Subcutaneous adipose tissue (tissue), 4 donors: ENCODE data around the gene THPO. TPM values are rescaled to one million over a fixed set of nuclear protein-coding genes. Genes with fewer than 3 reads are reported as not detected.

Experiments used
- total RNA-seq, 4 donors: library from RNA; depleted of rRNA; stranded (reverse); fragments of >200 nt; gene quantifications; one replicate each; pipeline ENCODE4 v1.1.0, GENCODE V29; 2016
- TF ChIP-seq, protein P1 (sequence below): fragments of 450-650 bp; IDR thresholded peaks from one replicate; pipeline ENCODE4 v1.5.1; 2016; ENCODE audit warnings: low read depth, mild to moderate bottlenecking, control low read depth, antibody characterized with exemption, moderate library complexity

Gene THPO
- total RNA-seq, 4 donors from 2014 or later = 0.44 to 0.68 (median 0.57) TPM; not detected in 1

DNA sequence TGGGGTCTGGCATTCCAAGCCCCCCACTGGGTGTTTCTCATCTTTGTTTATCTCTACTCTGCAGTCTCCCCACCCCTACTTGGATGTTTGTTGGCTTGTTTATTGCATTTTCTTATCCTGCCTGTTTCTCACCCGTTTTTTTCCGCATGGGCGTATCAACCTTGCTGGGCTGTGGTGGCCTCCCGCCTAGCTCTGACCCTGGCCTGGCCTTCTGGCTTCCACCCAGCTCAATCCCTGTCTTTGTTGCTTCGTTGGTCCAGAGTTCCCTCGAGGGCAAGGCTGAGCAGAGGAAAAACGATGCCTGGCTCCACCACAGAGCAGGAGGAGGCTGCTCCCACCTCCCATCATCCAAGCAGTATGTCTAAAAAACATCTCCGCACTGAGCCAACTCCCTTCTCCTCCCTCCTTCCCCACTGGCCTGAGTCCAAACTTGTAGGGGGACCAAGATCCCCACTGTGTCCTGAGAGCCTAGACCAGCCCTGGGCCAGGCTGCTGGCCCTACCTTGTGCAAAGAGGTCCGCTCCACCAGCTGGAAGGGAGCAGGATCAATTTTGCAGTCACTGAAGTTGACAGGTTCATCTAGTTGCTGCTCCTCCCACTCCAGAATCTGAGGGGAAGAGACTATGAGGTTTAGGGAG is 26.4 kb downstream of the THPO start:
- TF ChIP-seq, protein P1, sequence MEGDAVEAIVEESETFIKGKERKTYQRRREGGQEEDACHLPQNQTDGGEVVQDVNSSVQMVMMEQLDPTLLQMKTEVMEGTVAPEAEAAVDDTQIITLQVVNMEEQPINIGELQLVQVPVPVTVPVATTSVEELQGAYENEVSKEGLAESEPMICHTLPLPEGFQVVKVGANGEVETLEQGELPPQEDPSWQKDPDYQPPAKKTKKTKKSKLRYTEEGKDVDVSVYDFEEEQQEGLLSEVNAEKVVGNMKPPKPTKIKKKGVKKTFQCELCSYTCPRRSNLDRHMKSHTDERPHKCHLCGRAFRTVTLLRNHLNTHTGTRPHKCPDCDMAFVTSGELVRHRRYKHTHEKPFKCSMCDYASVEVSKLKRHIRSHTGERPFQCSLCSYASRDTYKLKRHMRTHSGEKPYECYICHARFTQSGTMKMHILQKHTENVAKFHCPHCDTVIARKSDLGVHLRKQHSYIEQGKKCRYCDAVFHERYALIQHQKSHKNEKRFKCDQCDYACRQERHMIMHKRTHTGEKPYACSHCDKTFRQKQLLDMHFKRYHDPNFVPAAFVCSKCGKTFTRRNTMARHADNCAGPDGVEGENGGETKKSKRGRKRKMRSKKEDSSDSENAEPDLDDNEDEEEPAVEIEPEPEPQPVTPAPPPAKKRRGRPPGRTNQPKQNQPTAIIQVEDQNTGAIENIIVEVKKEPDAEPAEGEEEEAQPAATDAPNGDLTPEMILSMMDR = no peak

DNA sequence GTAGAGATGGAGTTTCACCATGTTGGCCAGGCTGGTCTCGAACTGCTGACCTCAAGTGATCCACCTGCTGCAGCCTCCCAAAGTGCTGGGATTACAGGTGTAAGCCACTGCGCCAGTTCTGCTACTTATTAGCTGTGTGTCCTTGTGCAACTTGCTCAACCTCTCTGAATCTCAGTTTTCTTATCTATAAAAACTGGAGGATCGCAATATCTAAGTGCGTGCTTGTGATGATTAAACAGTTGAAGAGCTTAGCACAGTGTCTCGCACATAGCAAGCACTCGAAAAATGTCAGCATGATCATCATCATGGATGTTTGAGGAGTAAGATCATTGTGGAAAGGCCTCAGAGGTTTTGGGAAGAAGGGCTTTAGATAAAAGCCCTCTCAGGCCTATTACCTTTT is 27.4 kb downstream of the THPO start:
- TF ChIP-seq, protein P1 = no peak

DNA sequence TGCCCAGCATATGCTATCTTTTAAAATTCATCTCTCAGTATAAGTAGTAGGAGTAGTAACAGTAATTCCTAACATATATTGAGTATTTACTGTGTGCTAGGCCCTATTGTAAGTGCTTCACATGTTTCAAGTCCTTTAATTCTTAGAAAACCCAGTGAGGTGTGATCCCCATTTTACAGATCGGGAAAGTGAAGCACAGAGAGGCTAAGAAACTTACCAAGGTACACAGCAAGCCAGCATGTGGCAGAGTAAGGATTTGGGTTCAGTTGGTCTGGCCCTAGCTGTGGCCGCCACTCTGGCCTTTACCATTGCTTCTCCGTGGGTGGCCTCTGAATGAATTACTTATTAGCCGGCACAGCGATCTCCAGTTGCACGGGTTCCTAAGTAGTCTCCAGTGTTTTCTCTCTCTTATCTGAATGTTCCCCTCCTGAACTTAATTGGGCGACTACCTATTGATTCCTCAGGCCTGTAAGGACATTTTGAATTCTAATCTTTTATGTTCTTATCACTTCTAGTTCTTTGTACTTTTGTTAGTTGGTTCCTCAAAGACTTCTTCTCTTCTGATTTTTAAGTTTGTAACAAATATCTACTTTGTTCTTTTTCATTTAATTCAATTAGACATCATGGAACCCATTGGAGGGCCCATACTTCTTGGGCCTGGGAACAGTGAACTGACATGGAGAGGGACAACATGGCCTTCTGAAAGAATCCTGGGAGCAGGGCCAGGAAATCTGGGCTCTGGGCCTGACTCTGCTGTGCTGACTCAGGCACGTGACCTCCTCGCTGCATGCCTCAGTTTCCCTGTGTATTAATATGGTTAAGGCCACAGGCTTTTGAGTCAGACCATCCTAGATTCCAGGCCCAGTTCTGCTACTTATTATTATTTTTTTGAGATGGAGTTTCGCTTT is 28.2 kb downstream of the THPO start:
- TF ChIP-seq, protein P1 = no peak

DNA sequence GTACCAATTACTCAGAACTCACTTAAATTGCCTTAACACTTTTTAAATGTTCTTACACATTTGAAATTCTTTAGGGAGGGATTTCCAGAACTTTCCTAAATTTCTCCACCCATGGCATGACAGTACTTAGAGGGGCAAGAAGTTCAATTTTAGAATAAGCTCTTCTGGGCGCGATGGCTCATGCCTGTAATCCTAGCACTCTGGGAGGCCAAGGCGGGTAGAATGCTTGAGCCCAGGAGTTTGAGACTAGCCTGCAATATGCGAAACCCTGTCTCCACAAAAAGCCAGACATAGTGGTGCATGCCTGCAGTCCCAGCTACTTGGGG is 30.0 kb downstream of the THPO start:
- TF ChIP-seq, protein P1 = no peak

DNA sequence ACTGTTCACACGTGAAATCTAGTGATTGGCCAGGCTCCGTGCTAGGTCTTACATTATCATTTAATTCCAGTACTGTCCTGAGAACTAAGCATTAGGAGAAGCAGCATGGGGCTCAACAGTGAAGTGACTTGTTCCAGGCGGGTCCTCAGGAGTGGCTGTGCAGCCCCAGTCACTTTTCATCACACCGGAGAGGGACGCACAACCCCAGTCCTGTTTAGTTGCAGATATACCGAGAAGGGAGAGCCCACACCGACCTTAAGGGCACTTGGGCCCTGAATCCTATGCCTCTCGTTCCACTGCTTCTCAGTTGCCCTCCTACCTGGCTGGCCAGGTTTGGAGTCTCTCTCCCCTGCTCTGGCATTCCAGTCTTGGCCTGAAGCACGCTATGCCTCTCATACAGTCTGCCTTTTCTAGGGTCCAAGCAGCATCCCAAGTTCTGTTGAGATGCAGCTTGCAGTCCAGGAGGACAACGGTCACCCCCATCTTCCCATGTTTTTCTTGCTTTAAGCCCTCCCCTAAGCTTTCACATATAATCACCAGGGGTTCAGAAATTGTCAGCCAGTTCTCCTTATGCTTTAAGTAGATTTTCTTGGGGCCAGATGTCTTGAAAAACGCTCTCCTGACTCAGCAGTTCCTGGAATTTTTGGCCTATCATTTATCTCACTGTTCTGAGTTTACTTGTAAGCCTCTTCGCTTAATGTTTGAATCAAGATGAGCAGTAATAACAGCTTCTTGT is 30.5 kb downstream of the THPO start:
- TF ChIP-seq, protein P1 = no peak

DNA sequence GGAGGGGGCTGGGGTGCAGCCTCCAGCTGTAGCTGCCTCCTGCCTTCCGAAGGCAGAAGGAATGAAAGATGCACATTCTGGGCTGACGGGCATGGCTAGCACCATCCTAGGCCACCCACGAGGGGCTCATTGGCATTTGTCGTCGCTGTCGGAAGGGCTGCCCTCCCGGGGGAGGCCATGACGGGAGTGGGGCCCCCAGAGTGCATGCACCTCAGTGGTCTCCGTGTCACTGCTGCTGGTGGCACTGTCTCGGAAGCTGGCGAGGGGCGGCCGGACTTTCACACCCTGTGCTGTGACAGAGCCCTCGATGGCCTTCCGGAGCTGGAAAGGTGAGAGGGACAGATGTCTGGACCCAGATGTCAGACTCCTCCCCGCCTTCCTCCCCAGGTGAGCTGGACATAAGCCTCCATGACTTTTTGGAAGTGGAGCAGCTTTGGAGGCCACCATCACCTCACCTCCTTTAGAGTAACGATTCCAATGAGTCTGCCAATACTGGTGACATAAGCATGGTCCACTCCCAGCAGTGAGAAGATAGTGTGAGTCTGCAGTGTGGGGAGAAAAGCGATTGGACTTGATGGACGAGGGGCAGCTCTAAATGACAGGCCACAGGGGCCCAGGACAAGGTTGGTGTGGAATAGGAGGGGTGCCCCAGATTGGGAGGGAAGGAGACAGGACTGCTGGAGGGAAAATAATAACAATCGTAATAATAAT is 31.4 kb downstream of the THPO start:
- TF ChIP-seq, protein P1 = no peak
